Trophoblast cell (in vitro differentiated cells and primary cell): ENCODE measurements around the gene ROR2.

ENCODE experiments used
- DNase-seq, 2 donors: peaks; one replicate each; pipeline ENCODE4 v3.0.0-alpha.2; 2016
- H2AFZ ChIP-seq: 2 replicates; pipeline ENCODE4 v1.6.1; 2013; ENCODE audit warnings: low read length, moderate library complexity, mild to moderate bottlenecking; ENCODE audit not compliant: insufficient read depth, poor library complexity
- H2AK5ac ChIP-seq: 2 replicates; pipeline ENCODE4 v1.6.1; 2013; ENCODE audit warnings: mild to moderate bottlenecking, low read length
- H2BK120ac ChIP-seq: 2 replicates; pipeline ENCODE4 v1.6.1; 2013; ENCODE audit warnings: low read length, mild to moderate bottlenecking, moderate library complexity; ENCODE audit not compliant: insufficient read depth, poor library complexity
- H2BK12ac ChIP-seq: 2 replicates; pipeline ENCODE4 v1.6.1; 2013; ENCODE audit warnings: mild to moderate bottlenecking, low read length, moderate library complexity
- H2BK5ac ChIP-seq: 2 replicates; pipeline ENCODE4 v1.6.1; 2013; ENCODE audit warnings: low read length, low read depth, moderate library complexity, mild to moderate bottlenecking; ENCODE audit not compliant: poor library complexity
- H3K14ac ChIP-seq: 2 replicates; pipeline ENCODE4 v1.6.1; 2013; ENCODE audit warnings: mild to moderate bottlenecking, low read length
- H3K18ac ChIP-seq: 2 replicates; pipeline ENCODE4 v1.6.1; 2013; ENCODE audit warnings: mild to moderate bottlenecking, low read length
- H3K23ac ChIP-seq: 2 replicates; pipeline ENCODE4 v1.6.1; 2013; ENCODE audit warnings: low read length
- H3K27ac ChIP-seq: 2 replicates; pipeline ENCODE4 v1.5.1; 2013; ENCODE audit warnings: low read depth, mild to moderate bottlenecking, inconsistent platforms, low read length, moderate library complexity
- H3K27me3 ChIP-seq: 2 replicates; pipeline ENCODE4 v1.6.1; 2013; ENCODE audit warnings: inconsistent platforms, mild to moderate bottlenecking, low read length, moderate library complexity; ENCODE audit not compliant: insufficient read depth
- H3K36me3 ChIP-seq, 2 experiments: 1 replicate in 1 of 2; 2 replicates in 1 of 2; pipeline ENCODE4 v1.6.1; 2013; ENCODE audit warnings: low read length in 2 of 2, mild to moderate bottlenecking in 2 of 2, moderate library complexity in 1 of 2; ENCODE audit not compliant: insufficient read depth in 2 of 2, control insufficient read depth in 1 of 2
- H3K4ac ChIP-seq: 2 replicates; pipeline ENCODE4 v1.6.1; 2013; ENCODE audit warnings: low read depth, mild to moderate bottlenecking, low read length, moderate library complexity
- H3K4me1 ChIP-seq, 2 experiments: 1 replicate in 1 of 2; 2 replicates in 1 of 2; pipeline ENCODE4 v1.6.1; 2013; ENCODE audit warnings: low read length in 2 of 2, mild to moderate bottlenecking in 2 of 2, moderate library complexity in 1 of 2; ENCODE audit not compliant: insufficient read depth in 2 of 2, control insufficient read depth in 1 of 2
- H3K4me2 ChIP-seq: 2 replicates; pipeline ENCODE4 v1.6.1; 2013; ENCODE audit warnings: inconsistent platforms, mild to moderate bottlenecking, low read length, moderate library complexity
- H3K4me3 ChIP-seq: 2 replicates; pipeline ENCODE4 v1.5.1; 2013; ENCODE audit warnings: mild to moderate bottlenecking, low read depth, low read length, inconsistent platforms
- H3K79me1 ChIP-seq: one replicate; pipeline ENCODE4 v1.6.1; 2013; ENCODE audit warnings: low read length
- H3K79me2 ChIP-seq: 2 replicates; pipeline ENCODE4 v1.6.1; 2013; ENCODE audit warnings: low read length, mild to moderate bottlenecking; ENCODE audit not compliant: control insufficient read depth, insufficient read depth, poor library complexity
- H3K9ac ChIP-seq: 2 replicates; pipeline ENCODE4 v1.6.1; 2013; ENCODE audit warnings: mild to moderate bottlenecking, low read length
- H3K9me3 ChIP-seq: 2 replicates; pipeline ENCODE4 v1.6.1; 2013; ENCODE audit warnings: low read depth, mild to moderate bottlenecking, control low read depth, inconsistent platforms, low read length; ENCODE audit not compliant: insufficient read depth
- H4K12ac ChIP-seq: 2 replicates; pipeline ENCODE4 v1.6.1; 2013; ENCODE audit warnings: low read depth, mild to moderate bottlenecking, low read length, moderate library complexity
- H4K8ac ChIP-seq: 2 replicates; pipeline ENCODE4 v1.6.1; 2013; ENCODE audit warnings: low read depth, mild to moderate bottlenecking, low read length, moderate library complexity
- H4K91ac ChIP-seq: one replicate; pipeline ENCODE4 v1.6.1; 2013; ENCODE audit warnings: low read depth, mild to moderate bottlenecking, low read length, moderate library complexity
- WGBS: extraction: QIAGEN DNeasy Blood & Tissue Kit; methylation state at CpG from one replicate; pipeline ENCODE4 v1.1.7; 2013; ENCODE audit warnings: missing lambda C conversion rate; ENCODE audit not compliant: insufficient read length, insufficient coverage; ENCODE audit errors: extremely low coverage; 5-methylcytosine and 5-hydroxymethylcytosine counted together

Gene ROR2

GRCh38 chr9:91604451-91605179, 345.4 kb downstream of the ROR2 start:
- no peaks in the 10 kb centered on the region for H3K4me1 ChIP-seq
- H3K14ac ChIP-seq, result no peak overlapping the region
- WGBS, result no CpG with 5 or more reads among the region's 3 CpGs
- DNase-seq, result no peak
- no peak overlapping the region for H3K4me2 ChIP-seq
- H3K4me3 ChIP-seq, result no peak overlapping the region
- no peak overlapping the region for H3K18ac ChIP-seq
- H2BK5ac ChIP-seq, result no peak overlapping the region
- no peaks in the 10 kb centered on the region for H3K9me3 ChIP-seq
- no peak overlapping the region for H3K9ac ChIP-seq
- H2AFZ ChIP-seq, result no peak overlapping the region
- no peak overlapping the region for H4K8ac ChIP-seq
- H3K79me1 ChIP-seq, result no peaks in the 10 kb centered on the region
- H2BK120ac ChIP-seq, result no peak overlapping the region
- H3K36me3 ChIP-seq, result no peaks in the 10 kb centered on the region
- no peak overlapping the region for H3K23ac ChIP-seq
- no peak overlapping the region for H3K4ac ChIP-seq
- H4K12ac ChIP-seq, result no peak overlapping the region
- no peaks in the 10 kb centered on the region for H3K27me3 ChIP-seq
- H3K79me2 ChIP-seq, result no peaks in the 10 kb centered on the region
- H2BK12ac ChIP-seq, result no peak overlapping the region
- H4K91ac ChIP-seq, result no peak overlapping the region
- no peak overlapping the region for H2AK5ac ChIP-seq
- no peak overlapping the region for H3K27ac ChIP-seq

DNA sequence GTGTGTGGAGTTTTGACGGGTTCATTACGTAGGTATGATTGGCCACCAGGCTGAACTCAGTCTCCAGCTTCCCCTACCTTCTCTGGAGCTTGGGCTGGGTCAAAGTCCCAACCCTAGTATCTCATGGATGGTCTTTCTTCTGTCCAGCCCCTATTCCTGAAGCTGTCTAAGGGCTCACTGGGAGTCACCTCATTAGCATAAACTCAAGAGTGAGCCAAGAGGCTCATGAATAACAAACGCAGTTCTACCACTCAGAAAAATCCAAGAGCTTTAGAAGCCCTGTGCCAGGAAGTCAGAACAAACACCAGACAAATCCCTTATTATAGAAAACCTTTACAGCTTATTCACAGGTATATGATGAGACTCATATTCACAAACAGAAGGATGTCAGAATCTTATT, 346.1 kb downstream of the ROR2 start:
- H3K36me3 ChIP-seq, result no peaks in the 10 kb centered on the region
- no peaks in the 10 kb centered on the region for H3K79me1 ChIP-seq
- H2BK5ac ChIP-seq, result no peak overlapping the region
- no peaks in the 10 kb centered on the region for H3K4me1 ChIP-seq
- H3K14ac ChIP-seq, result no peak overlapping the region
- no peak overlapping the region for H2AK5ac ChIP-seq
- no peak overlapping the region for H3K4me2 ChIP-seq
- H4K8ac ChIP-seq, result no peak overlapping the region
- H3K27me3 ChIP-seq, result no peaks in the 10 kb centered on the region
- no peaks in the 10 kb centered on the region for H3K9me3 ChIP-seq
- no peak overlapping the region for H3K23ac ChIP-seq
- H3K18ac ChIP-seq, result no peak overlapping the region
- no peak overlapping the region for H3K4me3 ChIP-seq
- DNase-seq, result no peak
- H3K27ac ChIP-seq, result no peak overlapping the region
- WGBS, result no CpG with 5 or more reads among the region's 3 CpGs
- no peaks in the 10 kb centered on the region for H3K79me2 ChIP-seq
- no peak overlapping the region for H2BK12ac ChIP-seq
- no peak overlapping the region for H2BK120ac ChIP-seq
- H3K9ac ChIP-seq, result no peak overlapping the region
- H4K91ac ChIP-seq, result no peak overlapping the region
- no peak overlapping the region for H2AFZ ChIP-seq
- H4K12ac ChIP-seq, result no peak overlapping the region
- H3K4ac ChIP-seq, result no peak overlapping the region

DNA sequence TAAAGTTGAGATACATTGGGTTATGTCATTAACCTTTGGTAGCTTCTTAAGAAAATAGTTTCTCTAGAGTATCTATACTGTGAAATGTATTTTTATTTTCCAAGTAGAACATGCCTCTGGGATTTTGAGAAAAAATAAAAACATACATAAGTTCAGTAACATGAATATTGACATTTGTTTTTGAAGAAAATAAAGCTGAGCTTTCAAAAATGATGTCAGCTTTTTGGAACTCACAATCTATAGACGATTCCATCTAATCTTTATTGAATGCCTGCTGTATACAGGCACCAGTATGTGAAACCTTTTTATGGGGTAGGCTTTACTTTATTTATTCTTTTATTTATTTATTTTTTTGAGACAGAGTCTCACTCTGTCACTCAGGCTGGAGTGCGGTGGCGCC, 350.5 kb downstream of the ROR2 start:
- H3K79me1 ChIP-seq, result no peaks in the 10 kb centered on the region
- WGBS, result no CpG with 5 or more reads among the region's 3 CpGs

DNA sequence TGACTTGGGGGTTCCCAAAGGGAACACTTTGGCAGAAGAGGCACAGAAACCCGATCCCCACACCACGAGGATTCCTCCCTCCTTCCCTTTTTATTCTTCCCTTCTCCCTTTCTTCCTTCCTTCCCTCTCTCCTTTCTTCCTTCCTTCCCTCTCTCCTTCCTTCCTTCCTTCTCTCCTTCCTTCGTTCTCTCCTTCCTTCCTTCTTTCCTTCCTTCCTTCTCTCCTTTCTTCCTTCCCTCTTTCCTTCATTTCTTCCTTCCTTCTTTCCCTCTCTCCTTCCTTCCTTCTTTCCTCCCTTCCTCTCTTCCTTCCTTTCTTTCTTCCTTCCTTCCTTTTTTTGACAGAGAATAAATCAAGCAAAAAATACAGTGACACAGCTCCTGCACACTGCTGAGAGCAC, 358.4 kb downstream of the ROR2 start:
- Histone ChIP-seq H3K9me3 (no peaks in the 10 kb centered on the region), H4K91ac (no peak overlapping the region), H3K27ac (no peak overlapping the region), H4K12ac (no peak overlapping the region), H3K79me1 (no peaks in the 10 kb centered on the region), H3K9ac (no peak overlapping the region), H3K14ac (no peak overlapping the region), H3K18ac (no peak overlapping the region), H3K79me2 (no peaks in the 10 kb centered on the region), H3K27me3 (no peaks in the 10 kb centered on the region), H2AK5ac (no peak overlapping the region), H3K36me3 (no peaks in the 10 kb centered on the region), H3K4me1 (no peaks in the 10 kb centered on the region), H4K8ac (no peak overlapping the region), H3K4me3 (no peak overlapping the region), H3K23ac (no peak overlapping the region), H3K4me2 (no peak overlapping the region), H2BK5ac (no peak overlapping the region), H2BK120ac (no peak overlapping the region), H2AFZ (no peak overlapping the region), H2BK12ac (no peak overlapping the region), H3K4ac (no peak overlapping the region)
- no CpG with 5 or more reads among the region's 3 CpGs for WGBS
- no peak for DNase-seq

More for the DNA sequence above, 350.5 kb downstream of the ROR2 start:
- no peaks in the 10 kb centered on the region for H3K27me3 ChIP-seq
- no peak overlapping the region for H3K4me3 ChIP-seq
- no peak overlapping the region for H4K91ac ChIP-seq
- no peaks in the 10 kb centered on the region for H3K4me1 ChIP-seq
- H3K9me3 ChIP-seq, result no peaks in the 10 kb centered on the region
- H3K4ac ChIP-seq, result no peak overlapping the region
- no peak overlapping the region for H3K9ac ChIP-seq
- no peak overlapping the region for H4K8ac ChIP-seq
- H3K79me2 ChIP-seq, result no peaks in the 10 kb centered on the region
- H2BK12ac ChIP-seq, result no peak overlapping the region
- H3K36me3 ChIP-seq, result no peaks in the 10 kb centered on the region
- no peak overlapping the region for H3K14ac ChIP-seq
- H3K18ac ChIP-seq, result no peak overlapping the region
- H2AK5ac ChIP-seq, result no peak overlapping the region
- H3K27ac ChIP-seq, result no peak overlapping the region
- no peak overlapping the region for H2AFZ ChIP-seq
- no peak overlapping the region for H2BK5ac ChIP-seq
- no peak overlapping the region for H3K23ac ChIP-seq
- H3K4me2 ChIP-seq, result no peak overlapping the region
- no peak for DNase-seq
- no peak overlapping the region for H2BK120ac ChIP-seq
- no peak overlapping the region for H4K12ac ChIP-seq
